GM15510 (cell line): ENCODE measurements around the gene FOXF1.

Source experiments
- POLR2A ChIP-seq: IDR thresholded peaks from 3 replicates; pipeline ENCODE4 v1.6.1; 2011; ENCODE audit warnings: borderline replicate concordance; ENCODE audit not compliant: insufficient read length; ENCODE audit errors: extremely low read depth

The FOXF1 gene

GRCh38 chr16:86507173-86508027 lies 2.9 kb upstream of the FOXF1 start:
- no peak for TF ChIP-seq POLR2A

GRCh38 chr16:86508028-86508946 lies 2.0 kb upstream of the FOXF1 start:
- TF ChIP-seq POLR2A = no peak

- no peak for TF ChIP-seq POLR2A
Observed at GRCh38 chr16:86508947-86509758, 1.2 kb upstream of the FOXF1 start.

- TF ChIP-seq POLR2A = no peak
Observed at GRCh38 chr16:86509759-86510464, 415 bp upstream of the FOXF1 start.

GRCh38 chr16:86511317-86512161 lies 1.2 kb downstream of the FOXF1 start:
- TF ChIP-seq POLR2A = no peak

GRCh38 chr16:86512301-86512859 lies 2.1 kb downstream of the FOXF1 start:
- TF ChIP-seq POLR2A = no peak

- no peak for TF ChIP-seq POLR2A
Observed at GRCh38 chr16:86512860-86513470, 2.6 kb downstream of the FOXF1 start.

- TF ChIP-seq POLR2A = no peak
Observed at GRCh38 chr16:86513471-86514277, 3.3 kb downstream of the FOXF1 start.

GRCh38 chr16:86514481-86515376 lies 4.4 kb downstream of the FOXF1 start:
- TF ChIP-seq POLR2A = no peak

GRCh38 chr16:86515413-86515776 lies 5.1 kb downstream of the FOXF1 start:
- TF ChIP-seq POLR2A = no peak

GRCh38 chr16:86515777-86516622 lies 5.7 kb downstream of the FOXF1 start:
- no peak for TF ChIP-seq POLR2A
